Stimulated activated CD8-positive, alpha-beta memory T cell treated with anti-CD3 and anti-CD28 coated beads, Interleukin-15, amount 100 ng/mL, for 1 hour (primary cell): ENCODE results near the gene IFITM1.
"Not testable (repeated sequence)": the region's sequence is repeated elsewhere in the genome, so short reads cannot be mapped to it uniquely, and the experiment has no call there.

ENCODE experiments used
- DNase-seq: peaks from one replicate; pipeline ENCODE4 v3.0.0-alpha.2; 2020; ENCODE audit warnings: low read depth

The IFITM1 gene

DNA sequence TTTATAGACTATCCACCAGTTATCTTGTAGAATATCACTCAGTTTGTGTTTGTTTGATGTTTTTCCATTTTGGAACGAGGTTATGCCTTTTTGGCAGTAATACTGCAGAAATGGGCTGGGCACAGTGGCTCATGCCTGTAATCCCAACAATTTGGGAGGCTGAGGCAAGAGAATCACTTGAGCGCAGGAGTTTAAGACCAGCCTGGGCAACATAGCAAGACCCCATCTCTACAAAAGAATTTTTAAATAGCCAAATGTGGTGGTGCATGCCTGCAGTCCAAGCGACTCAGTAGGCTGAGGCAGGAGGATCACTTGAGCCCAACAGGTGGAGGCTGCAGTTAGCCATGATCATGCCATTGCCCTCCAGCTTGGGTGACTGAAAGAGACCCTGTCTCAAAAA, 32.7 kb downstream of the IFITM1 start:
- no peak for DNase-seq

DNA sequence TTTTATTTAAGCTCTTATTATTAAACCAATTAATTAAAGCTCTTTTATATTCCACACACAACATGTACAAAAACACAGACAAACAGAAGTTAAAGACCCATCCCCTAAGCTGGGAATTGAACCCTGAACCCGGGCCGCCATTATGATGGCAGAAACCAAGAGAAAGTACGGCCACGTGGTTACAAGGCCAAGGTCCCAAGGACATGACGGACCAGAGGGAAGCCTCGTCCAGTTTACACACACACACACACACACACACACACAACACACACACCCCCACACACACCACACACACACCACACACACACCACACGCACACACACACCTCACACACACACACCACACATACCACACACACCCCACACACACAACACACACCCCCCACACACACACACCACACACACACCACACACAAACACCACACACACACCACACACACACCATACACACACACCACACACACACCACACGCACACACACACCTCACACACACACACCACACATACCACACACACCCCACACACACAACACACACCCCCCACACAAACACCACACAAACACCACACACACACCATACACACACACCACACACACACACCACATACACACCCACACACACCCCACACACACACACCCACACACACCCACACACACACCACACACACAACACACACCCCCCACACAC, 35.6 kb downstream of the IFITM1 start:
- not testable (repeated sequence) for DNase-seq

- DNase-seq, result not testable (repeated sequence)
Observed at GRCh38 chr11:350033-350722, 36.3 kb downstream of the IFITM1 start.

DNA sequence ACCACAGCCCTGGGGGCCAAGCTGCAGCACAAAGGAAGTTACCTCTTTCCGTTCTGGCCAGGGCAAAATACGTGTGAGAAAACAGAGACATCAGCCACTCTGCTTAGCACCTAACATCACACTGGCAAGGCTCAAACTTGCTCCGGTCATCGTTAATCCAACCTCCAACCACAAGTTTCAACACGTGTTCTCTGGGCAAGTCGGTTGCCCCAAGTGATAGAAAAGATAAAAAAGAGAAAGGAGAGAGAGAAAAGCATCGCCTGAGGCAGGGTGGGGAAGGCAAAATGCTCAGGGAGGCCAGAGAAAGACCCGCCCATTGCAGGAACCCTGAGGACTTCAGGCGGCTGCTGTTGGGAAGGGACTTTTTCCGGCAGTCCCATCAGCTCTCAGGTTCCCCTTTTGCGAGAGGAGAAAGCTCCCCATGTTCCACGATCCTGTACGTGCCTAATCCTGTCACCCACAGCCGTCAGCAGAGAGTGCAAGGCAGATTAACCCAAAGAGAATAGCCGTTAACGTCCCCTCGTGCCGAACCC, 36.9 kb downstream of the IFITM1 start:
- no peak for DNase-seq

DNA sequence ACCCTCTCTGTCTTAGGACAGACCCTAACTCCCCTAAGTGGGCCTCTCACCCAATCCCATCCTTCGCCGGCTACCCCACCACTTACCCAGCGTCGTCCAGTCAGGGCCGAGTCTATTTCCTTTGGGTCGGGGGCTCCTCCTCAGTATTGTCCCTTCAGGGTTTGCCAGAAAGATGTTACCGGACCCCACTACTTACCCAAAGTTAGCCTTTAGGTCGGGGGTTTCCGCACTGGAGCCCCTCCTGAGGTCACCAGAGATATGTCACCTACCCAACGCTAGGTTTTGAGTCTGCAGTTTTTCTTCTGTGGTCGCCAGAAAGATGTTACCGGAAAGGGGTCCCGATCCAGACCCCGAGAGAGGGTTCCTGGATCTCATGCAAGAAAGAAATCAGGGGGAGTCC, 37.6 kb downstream of the IFITM1 start:
- no peak for DNase-seq

GRCh38 chr11:352456-353031, 38.7 kb downstream of the IFITM1 start:
- no peak for DNase-seq

GRCh38 chr11:353179-353873, 39.5 kb downstream of the IFITM1 start:
- no peak for DNase-seq

DNA sequence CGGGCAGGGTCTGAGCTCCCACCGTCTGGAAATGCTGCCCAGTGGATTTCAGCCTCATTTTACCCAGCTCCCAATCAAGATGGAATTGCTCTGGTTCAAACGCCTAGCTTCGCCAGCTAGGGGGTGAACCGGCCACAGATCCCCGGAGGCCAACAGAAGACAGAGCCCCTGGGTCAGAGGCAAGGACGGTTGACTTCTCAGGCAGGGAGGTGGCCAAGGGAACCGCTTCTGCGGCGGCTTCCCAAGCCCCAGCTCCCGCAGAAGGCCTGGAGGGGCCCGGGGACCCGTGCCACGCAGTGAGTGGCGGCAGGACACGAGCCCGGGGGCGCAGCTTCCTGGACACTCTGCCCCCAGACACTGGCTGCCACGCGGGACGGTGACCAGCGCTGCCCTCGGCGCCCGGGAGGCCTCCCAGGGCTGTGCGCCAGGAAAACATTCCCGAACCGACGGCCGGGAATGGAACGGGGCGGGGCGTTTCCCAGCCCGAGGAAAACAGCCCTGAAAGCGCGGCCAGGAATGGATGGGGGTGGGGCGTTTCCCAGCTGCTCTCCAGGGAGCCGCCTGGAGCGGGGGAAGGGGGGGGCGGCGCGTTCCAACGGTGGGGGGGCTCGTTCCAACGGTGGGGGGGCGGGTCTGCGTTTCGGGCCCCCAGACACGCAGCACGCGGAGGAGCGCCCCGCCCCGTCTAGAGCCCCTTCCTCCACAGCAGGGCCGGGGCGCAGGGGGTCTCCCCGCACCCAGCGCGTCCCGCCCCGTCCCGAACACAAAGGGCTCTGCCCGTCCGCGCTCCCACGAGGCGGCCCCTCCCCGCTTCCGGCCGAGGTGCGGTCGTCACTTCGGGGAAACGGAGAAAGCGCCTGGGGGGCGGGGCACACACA, 42.0 kb downstream of the IFITM1 start:
- DNase-seq, result peak; percentile 68

DNA sequence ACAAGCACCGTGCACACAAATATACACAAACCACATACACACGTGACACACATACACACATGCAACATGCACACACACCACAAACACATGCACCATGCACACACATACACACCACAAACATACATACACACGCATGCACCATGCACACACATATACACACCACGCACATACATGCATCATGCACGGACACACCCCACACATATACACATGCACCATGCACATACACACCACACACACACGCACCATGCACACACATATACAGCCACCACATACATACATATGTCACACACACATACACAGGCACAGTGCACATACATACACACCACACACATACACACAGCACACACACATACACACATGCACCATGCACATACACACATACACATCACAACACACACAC, 42.8 kb downstream of the IFITM1 start:
- no peak for DNase-seq

GRCh38 chr11:357582-357981, 43.7 kb downstream of the IFITM1 start:
- DNase-seq, result no peak

DNA sequence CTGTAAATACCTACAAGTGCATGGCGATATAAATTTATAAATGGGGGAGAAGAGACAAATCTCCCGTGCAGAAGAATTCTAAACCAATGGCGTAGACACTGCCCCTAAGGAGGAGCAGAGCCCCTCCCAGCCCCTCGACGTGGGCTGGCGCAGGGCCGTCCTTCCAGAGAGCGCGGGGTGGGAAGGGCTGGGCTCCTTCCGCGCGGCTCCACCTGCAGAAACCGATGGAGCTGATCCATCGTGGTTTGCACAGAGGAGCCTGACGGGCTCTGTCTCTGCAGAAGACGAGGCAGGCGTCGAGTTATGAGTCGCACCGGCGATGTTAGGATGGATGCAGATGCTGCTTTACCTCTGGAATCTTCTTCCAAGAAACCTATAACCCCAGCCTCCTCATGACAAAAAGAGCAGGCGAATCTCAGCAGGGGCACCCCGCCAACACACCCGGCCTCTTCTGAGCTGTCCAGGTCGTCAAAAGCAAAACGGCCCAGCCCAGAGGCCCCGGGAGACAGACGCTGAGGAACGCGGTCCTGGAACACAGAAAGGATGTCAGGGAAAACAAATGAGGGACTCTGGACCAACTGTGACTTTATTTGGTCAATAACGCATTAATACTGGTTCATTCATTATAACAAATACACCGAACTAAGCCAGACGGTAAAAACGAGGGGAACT, 44.4 kb downstream of the IFITM1 start:
- no peak for DNase-seq

- no peak for DNase-seq
Observed at GRCh38 chr11:359181-359714, 45.4 kb downstream of the IFITM1 start.

DNA sequence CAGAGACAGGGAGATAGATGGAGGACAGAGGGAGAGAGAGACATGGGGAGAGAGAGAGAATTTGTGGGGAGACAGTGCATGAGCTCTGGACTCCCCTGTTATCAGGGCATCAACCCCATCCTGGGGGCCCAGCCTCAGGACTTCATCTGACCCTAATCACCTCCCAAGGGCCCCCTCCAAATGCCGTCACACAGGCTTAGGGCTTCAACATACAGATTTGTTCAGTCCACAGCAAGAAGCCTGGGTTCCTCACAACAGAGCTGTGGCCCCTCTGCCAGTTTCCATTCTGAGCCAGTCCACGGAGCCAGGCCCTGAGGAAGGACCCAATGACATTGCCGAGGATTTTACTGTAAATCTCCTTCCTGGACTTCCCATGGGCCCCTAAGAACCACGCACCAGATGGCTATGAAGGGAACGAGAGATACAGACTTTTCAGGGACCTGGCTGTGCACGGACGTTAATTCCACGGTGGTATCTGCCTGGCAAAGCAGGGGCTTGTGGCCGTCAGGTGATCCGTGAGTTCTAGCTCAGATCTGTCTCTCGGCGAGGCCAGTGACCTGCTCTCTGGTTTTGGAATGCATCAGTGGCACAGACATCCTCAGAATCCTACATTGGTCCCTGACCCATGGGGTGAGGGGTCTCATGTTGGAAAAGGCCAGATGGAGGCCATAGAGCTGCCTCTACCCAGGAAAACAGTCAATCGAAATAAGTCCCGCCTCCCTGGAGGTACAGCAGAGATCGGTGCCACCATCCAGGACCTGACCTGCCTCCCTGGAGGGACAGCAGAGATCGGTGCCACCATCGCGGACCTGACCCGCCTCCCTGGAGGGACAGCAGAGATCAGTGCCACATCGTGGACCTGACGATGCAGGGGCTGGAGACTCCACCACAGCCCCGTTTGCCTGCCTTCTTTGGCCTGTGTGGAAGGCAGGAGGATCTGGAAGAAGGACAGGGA, 46.8 kb downstream of the IFITM1 start:
- no peak for DNase-seq

GRCh38 chr11:362642-363442, 49.0 kb downstream of the IFITM1 start:
- no peak for DNase-seq

DNA sequence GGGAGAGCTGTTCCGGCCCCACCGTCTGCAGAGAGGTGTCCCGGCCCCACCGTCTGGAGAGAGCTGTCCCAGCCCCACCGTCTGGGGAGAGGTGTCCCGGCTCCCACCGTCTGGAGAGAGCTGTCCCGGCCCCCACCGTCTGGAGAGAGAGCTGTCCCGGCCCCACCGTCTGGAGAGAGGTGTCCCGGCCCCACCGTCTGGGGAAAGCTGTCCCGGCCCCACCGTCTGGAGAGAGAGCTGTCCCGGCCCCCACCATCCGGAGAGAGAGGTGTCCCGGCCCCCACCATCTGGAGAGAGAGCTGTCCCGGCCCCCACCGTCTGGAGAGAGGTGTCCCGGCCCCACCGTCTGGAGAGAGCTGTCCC, 49.6 kb downstream of the IFITM1 start:
- not testable (repeated sequence) for DNase-seq

DNA sequence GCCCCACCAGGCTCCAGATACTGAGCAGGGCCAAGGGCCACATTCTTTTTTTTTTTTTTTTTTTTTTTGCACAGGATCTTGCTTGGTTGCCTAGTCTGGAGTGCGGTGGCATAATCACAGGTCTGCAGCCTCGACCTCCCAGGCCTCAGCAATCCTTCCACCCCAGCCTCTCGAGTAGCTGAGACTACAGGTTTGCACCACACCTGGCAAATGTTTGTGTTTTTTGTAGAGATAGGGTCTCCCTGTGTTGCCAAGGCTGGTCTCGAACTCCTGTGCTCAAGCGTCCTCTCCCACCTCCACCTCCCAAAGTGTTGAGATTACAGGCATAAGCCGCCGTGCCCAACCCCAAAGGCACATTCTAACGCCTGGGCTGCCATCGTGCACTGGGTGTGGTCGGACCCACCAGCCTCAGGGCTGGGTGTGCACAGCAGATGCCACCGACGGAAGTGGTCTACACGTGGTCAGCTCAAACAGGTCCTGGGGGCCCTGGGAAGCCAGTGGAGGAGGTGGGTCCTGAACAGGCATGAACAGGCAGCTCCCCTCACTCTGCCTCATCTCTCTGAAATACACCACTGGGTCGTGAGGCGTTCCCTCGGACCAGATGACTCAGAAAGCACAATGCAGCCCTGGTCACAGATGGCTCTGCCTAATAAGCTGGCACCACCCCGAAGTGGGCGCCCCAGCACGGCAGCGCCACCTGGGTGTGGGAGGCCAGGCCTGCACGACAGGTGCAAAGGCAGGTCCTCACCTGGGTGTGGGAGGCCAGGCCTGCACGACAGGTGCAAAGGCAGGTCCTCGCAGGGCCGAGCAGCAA, 50.3 kb downstream of the IFITM1 start:
- peak; percentile 32 for DNase-seq
